B cell (primary cell): ENCODE measurements around the gene RASL10B.

Experiments used
- CTCF ChIP-seq: fragments of 200-600 bp; IDR thresholded peaks from one replicate; pipeline ENCODE4 v1.8.0; 2022; ENCODE audit warnings: antibody characterized with exemption, mild to moderate bottlenecking
- EZH2 ChIP-seq: IDR thresholded peaks from 2 replicates; pipeline ENCODE4 v1.6.1; 2012; ENCODE audit warnings: borderline replicate concordance, low read depth, mild to moderate bottlenecking, moderate library complexity, low read length; ENCODE audit not compliant: insufficient read depth, poor library complexity, severe bottlenecking

DNA sequence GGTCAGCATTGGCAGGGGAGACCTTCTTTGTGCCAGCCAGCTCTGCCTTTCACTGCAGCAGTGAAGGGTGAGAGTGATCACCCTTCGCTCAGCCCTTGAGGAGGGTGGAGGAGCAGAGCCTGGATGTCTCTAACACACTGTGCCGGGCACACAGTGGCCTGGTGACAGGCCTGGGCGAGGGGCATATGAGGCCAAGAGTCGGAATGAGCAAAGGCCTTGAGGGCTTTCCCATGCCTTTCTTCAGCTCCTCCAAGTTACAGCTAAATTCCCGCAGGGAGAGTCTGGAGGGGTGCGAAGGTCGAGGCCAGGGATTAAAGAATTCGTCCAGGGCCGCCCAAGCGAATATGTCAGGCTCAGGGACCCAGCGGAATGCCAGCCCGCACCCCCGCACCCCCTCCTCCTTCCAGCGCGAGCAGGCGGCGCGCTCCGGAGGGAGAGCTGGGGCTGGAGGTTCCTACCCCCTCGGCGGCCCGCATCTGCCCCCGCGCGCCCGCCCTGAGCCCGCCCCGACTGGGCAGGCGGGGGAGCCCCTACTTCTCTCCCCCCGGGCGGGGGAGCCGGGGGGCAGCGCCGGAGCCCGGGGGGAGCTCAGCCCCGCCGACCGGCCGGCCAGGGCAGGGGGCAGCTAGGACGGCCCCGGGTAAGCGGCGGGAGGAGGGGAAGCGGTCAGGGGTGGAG lies at the start of gene RASL10B:
- no peak for TF ChIP-seq CTCF
- no peak for TF ChIP-seq EZH2
